Measurements from ENCODE around the gene DPP10. TPM values are rescaled to one million over a fixed set of nuclear protein-coding genes. Genes with fewer than 3 reads are reported as not detected.

The DPP10 gene
- total and polyA plus RNA-seq, 10 of the 15 experiments (the other 5 are each of a cell fraction or from before 2014, with no cell fraction given): not detected

- ChIA-PET SMC1A (ENCODE audit: uncharacterized antibody, unreplicated experiment) (interaction anchor here (1.1 kb wide), 1 partner anchor 11 kb away, joined by 4 read pairs; no protein-coding TSS in a partner anchor), POLR2A (no interaction called here), RAD21 (ENCODE audit: unreplicated experiment) (no interaction called here), CTCF (no interaction called here)
- Histone ChIP-seq H3K27me3 (replicated peaks in 1 of 2; ENCODE audit: control insufficient read depth in 2 of 2, insufficient read depth in 2 of 2, low read length in 1 of 2) (no peaks in the 10 kb centered on the region), H3K27ac (ENCODE audit: control insufficient read depth, insufficient read depth) (no peak overlapping the region), H4K20me1 (ENCODE audit: control insufficient read depth, insufficient read depth) (no peaks in the 10 kb centered on the region), H3K4me2 (ENCODE audit: control insufficient read depth, insufficient read depth) (no peak overlapping the region), H3K79me2 (ENCODE audit: control insufficient read depth, insufficient read depth, low read length) (no peaks in the 10 kb centered on the region), H3K4me3 (no peak overlapping the region), H2AFZ (ENCODE audit: control insufficient read depth, low read depth, low read length) (no peak overlapping the region), H3K9ac (ENCODE audit: control insufficient read depth, insufficient read depth, low read length) (no peak overlapping the region), H3K4me1 (ENCODE audit: control insufficient read depth, insufficient read depth, low read length) (no peaks in the 10 kb centered on the region), H3K36me3 (ENCODE audit: control insufficient read depth in 2 of 2, insufficient read depth in 2 of 2, low read length in 1 of 2) (no peaks in the 10 kb centered on the region), H3K9me3 (replicated peaks; ENCODE audit: control insufficient read depth, insufficient read depth, low read length) (no peaks in the 10 kb centered on the region)
- 24% methylated on average over 3 of the region's 3 CpGs for WGBS (ENCODE audit: insufficient coverage, insufficient replicate concordance, low lambda C conversion rate, missing lambda C conversion rate)
- in situ Hi-C loops (cut with MboI): no loop called here
- intact Hi-C loops (cut with micrococcal nuclease; ENCODE audit: unreplicated experiment): no loop called here
- ATAC-seq: no peak
- no peak for DNase-seq (ENCODE audit: low read depth, low spot score)
- no peak for FAIRE-seq
- TF ChIP-seq HDAC2 (IDR thresholded peaks at IDR 0.05): no peak
- TF ChIP-seq E4F1 (IDR thresholded peaks at IDR 0.05; ENCODE audit: borderline replicate concordance, partially characterized antibody): no peak
- TF ChIP-seq SRF (IDR thresholded peaks at IDR 0.05; ENCODE audit: low read depth in 2 of 2, low read length in 2 of 2): no peak
- no peak for TF ChIP-seq BMI1 (IDR thresholded peaks at IDR 0.05; ENCODE audit: borderline replicate concordance)
- TF ChIP-seq ZNF592 (IDR thresholded peaks at IDR 0.05): no peak
- TF ChIP-seq ZNF622 (IDR thresholded peaks at IDR 0.05): no peak
- BruUV-seq (replicated peaks): no TSS peak
These were observed 126.7 kb downstream of the DPP10 start for GRCh38 chr2:114569166-114569565.

Measured in GM12878 (cell line).